ENCODE results near the gene KNSTRN. TPM values are rescaled to one million over a fixed set of nuclear protein-coding genes. Genes with fewer than 3 reads are reported as not detected.
A peak's percentile ranks its signal among the peaks of the same experiment; 100 is the strongest.

KNSTRN gene
- total and polyA plus RNA-seq, 2 of the 13 experiments (the other 11 are each of a cell fraction or from before 2014, with no cell fraction given) = 20.3 to 62.3 TPM

- TF ChIP-seq IKZF5 (CRISPR knock-in tag; IDR thresholded peaks at IDR 0.05) (no peak), ZFP36 (IDR thresholded peaks at IDR 0.05; ENCODE audit: borderline replicate concordance, low read depth, low read length, partially characterized antibody) (no peak), ZNF687 (CRISPR knock-in tag; IDR thresholded peaks at IDR 0.05) (peak; percentile 75), ONECUT2 (CRISPR knock-in tag; IDR thresholded peaks at IDR 0.05) (no peak), ZNF776 (CRISPR knock-in tag; IDR thresholded peaks at IDR 0.05) (no peak), MLLT10 (CRISPR knock-in tag; IDR thresholded peaks at IDR 0.05) (no peak), ZNF564 (CRISPR knock-in tag; IDR thresholded peaks at IDR 0.05) (0 out of 2 replicates have a peak, but pooled peaks have one; percentile 49), ZKSCAN1 (IDR thresholded peaks at IDR 0.05; ENCODE audit: low read length) (peak; percentile 78), ZNF616 (CRISPR knock-in tag; IDR thresholded peaks at IDR 0.05; ENCODE audit: low read depth) (no peak), ZFP91 (CRISPR knock-in tag; IDR thresholded peaks at IDR 0.05; ENCODE audit: borderline replicate concordance) (peak; percentile 68; the same call in 1 of the 2 replicates), ZNF749 (CRISPR knock-in tag; IDR thresholded peaks at IDR 0.05; ENCODE audit: borderline replicate concordance) (no peak), ELK4 (CRISPR knock-in tag; IDR thresholded peaks at IDR 0.05; ENCODE audit: borderline replicate concordance) (no peak), YEATS4 (CRISPR knock-in tag; IDR thresholded peaks at IDR 0.05; ENCODE audit: borderline replicate concordance) (no peak; the same call in 1 of the 2 replicates), MYPOP (CRISPR knock-in tag; IDR thresholded peaks at IDR 0.05) (peak; percentile 76; the same call in 1 of the 2 replicates), ZNF772 (CRISPR knock-in tag; IDR thresholded peaks at IDR 0.05) (peak; percentile 20; the same call in 1 of the 2 replicates), HNF4A (CRISPR knock-in tag; IDR thresholded peaks at IDR 0.05) (no peak), NFKB2 (CRISPR knock-in tag; IDR thresholded peaks at IDR 0.05; ENCODE audit: borderline replicate concordance) (no peak; the same call in 1 of the 2 replicates), ZSCAN21 (CRISPR knock-in tag; IDR thresholded peaks at IDR 0.05; ENCODE audit: borderline replicate concordance) (no peak)
Observed at GRCh38 chr15:40382580-40383456, at the start of gene KNSTRN (continued).
